Measurements from ENCODE around the gene EHMT1.

- TF ChIP-seq ZNF565 (CRISPR knock-in tag; conservative IDR thresholded peaks at IDR 0.05; ENCODE audit: low read depth) (no peak), ZNF8 (CRISPR knock-in tag; IDR thresholded peaks at IDR 0.05) (no peak), PATZ1 (CRISPR knock-in tag; IDR thresholded peaks at IDR 0.05; ENCODE audit: borderline replicate concordance) (no peak), ZNF70 (CRISPR knock-in tag; IDR thresholded peaks at IDR 0.05) (no peak)
Observed at GRCh38 chr9:137740312-137740711, 121.5 kb downstream of the EHMT1 start.
